GM21423 (cell line): ENCODE measurements around the gene GPNMB.

ENCODE experiments used
- ATAC-seq: cut with Tn5 transposase; IDR thresholded peaks from one replicate; pipeline ENCODE4 v1.9.1; 2021; ENCODE audit warnings: mild to moderate bottlenecking, moderate library complexity; ENCODE audit not compliant: unreplicated experiment

The GPNMB gene

GRCh38 chr7:23228412-23228811, 18.2 kb upstream of the GPNMB start:
- ATAC-seq, result no peak

DNA sequence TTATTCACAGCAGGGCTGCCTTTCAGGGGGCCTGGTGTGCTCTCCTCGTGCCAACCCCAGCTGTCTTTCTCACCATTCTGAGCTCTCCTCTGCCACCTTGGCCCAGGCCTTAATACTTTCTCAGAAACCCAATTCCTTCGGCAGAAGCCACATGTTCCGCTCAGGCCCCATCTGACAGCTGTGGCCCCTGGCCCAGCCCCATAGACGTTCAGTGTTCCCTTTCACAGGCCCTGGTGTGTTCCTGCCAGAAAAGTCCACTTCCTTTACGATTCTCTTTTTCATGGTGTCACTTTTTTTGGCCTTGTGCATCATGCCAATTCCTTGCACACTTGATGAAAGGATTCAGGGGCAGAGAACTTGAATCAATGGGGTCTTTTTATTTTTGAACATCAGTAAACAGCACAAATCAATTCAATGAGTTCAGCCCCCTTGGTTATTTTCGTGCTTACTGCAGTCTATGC, 15.9 kb upstream of the GPNMB start:
- ATAC-seq, result no peak

DNA sequence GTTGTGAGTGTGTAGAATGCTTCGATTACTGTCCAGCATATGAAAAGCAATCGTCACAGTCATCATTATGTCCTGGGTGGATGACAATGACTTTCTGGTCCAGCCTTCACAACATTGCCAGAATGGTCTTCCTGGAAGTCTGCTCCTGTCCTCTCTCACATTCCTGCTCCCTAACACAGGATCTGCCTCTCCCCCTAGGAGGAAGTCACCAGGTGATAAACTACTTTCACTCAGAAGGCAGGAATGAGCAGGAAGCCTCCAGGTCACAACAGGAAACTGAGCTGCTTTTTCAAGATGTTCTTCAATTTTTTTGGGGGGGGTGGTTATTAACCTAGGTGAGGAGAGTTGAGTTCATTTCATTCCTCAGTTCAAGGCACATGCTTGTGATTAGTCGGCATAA, 13.6 kb upstream of the GPNMB start:
- no peak for ATAC-seq

DNA sequence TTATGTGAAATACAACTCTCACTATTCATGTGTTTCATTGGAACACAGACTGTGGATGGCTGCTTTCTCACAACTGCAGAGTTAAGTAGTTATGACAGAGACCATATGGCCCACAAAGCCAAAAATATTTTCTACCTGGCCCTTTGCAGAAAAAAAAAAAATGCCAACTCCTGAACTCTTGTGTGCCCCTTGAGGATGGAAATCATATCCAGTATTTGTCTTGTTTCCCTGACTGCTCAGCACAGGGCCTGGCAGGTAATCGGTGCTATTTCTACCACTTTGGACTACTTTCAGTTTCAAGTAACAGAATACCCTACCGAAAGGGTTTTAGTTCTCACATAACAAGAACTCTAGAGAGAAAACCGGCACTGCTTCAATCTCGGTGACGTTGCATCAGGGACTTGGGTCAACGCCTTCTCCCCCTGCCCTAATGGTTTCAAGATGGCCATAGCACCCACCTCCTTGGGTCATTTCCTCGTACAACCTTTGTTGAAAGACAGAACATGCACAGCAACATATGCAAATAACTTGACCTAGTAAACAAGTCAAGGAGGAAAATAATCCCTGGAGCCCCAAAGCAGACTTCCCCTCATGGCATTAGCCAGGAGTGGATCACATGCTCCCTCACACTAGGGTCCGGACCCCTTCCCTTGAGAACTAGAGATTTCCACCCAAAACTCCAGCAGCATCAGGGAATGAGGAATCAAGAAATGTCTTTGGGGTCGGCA, 11.8 kb upstream of the GPNMB start:
- peak; percentile 66 for ATAC-seq

DNA sequence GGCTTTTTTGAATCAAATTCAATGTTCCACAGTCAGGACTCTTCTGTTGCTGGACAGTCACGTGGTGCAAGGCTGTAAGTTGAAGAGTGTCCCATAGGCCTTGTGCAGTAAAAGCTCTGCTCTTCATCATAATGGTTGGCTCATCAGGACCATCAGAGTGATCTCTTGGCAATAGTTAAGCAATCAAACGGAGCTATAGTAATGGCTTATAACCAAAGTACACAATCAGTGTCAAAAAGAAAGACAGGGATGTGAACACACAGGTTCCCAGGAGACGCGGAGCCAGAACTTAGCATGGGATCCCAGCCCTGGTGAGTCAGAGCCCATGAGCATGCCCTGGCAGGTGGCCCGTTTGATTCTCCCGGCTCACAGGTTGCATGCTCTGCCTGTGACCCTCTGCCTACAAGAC, 10.8 kb upstream of the GPNMB start:
- no peak for ATAC-seq

- no peak for ATAC-seq
Observed at GRCh38 chr7:23237000-23237399, 9.6 kb upstream of the GPNMB start.

GRCh38 chr7:23238983-23239652, 7.5 kb upstream of the GPNMB start:
- no peak for ATAC-seq

DNA sequence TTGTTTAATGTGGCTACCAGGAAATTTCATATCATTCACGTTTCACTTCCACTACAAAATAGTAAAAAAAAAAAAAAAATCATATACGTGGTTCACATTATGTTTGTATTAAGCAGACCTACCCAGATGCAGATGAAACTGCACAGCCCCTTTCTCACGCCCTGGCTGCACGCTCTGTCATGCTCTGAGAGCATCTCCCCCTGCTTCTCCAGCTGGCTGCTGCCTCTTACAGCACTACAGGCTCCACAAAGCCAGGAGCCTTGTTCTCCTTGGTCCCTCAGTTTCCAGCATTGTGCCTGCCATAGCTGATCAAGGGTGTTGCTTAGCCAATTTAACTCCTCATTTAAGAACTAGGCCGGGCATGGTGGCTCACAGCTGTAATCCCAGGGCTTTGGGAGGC, 6.9 kb upstream of the GPNMB start:
- ATAC-seq, result no peak

- ATAC-seq, result no peak
Observed at GRCh38 chr7:23242321-23242720, 4.3 kb upstream of the GPNMB start.

DNA sequence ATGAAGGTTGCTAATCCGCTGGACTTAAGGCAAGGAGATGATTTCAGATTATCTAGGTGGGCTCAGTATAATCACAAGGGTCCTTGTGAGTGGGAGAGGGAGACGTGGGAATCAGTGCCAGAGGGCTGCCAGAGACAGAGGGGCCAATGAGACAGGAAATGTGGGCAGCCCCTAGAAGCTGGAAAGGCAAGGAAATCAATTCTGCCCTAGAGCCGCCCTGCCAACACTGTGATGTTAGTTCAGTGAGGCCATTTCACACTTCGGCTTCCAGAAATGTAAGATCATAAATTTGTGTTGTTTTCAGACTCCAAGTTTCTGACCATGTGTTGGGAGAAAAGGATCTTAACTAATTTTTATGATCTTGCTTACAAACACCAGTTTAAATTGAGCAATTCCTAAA, 3.6 kb upstream of the GPNMB start:
- no peak for ATAC-seq

DNA sequence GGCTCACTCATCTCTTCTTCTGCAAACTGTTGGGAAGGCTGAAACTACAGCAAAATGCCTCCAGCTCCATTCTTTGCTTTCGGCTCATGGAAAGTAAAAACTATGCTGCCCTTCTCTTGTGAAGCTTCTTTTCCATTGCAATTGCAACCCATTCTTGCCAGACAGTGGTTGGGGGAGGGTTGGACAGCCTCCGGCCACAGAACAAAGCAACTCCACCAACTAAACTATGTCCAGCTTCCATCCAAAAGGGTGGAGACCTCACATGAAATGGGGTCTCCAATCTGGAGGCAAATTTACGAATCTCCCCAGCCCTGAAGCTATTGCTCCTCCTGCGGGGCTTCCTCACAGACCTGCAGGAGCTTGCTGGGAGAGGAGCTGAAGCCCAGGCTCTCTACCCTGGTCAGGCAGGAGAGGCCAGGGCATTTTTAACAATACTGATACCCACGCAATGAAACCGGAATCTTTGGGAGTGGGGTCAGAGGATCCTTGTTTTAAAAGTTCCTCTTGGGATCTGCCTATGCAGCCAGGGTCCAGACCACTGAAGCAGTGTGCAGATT, 549 bp downstream of the GPNMB start:
- no peak for ATAC-seq

DNA sequence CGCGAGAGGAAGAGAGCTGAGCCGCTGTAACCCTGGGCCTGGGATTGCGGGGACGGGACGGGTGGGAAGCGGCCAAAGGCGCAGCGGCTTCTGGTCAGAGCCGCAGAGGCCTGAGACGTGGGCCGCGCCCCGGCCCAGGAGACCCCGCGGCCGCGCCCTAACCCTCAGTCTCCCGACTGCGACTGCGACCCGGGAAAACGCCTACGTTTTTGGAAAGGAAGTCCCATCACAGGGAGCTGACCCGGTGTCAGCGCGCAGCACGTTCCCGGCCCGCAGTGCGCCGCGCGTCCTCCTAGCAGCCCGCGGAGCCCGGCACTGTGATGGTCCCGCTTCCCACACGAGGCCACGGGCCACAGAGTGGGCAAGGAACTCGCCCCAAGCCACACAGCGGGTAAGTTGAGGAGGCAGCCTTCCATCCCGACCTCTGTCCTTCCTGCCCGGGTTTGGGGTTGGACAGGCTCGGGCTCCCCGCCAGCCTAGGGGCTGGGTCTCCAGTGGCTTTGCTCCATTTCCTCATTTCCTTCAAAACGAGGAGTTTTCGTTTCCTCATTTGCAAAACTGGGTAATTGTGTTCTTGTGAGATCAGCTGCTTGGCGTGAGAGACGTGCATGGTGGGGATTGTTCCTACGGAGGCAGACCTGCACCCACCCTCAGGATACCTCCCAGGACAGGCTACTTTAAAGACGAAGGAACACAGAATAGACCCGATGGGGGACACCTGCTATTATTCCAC, 1.2 kb downstream of the GPNMB start:
- ATAC-seq, result no peak

DNA sequence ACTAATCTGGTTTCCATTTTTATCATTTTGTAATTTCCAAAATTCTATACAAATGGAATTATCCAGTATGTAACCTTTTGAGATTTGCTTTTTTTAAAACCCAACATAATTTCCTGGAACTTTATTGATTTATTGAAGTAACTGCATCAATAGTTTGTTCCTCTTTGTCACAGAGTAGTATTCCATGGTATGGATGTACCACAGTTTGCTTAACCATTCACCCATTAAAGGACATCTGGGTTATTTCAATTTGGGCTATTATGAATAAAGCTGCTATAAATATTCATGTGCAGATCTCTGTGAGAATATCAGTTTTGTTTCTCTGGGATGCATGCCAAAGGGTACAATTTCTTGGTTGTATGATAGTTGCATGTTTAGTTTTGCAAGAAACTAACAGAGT, 2.9 kb downstream of the GPNMB start:
- no peak for ATAC-seq

- ATAC-seq, result no peak
Observed at GRCh38 chr7:23254051-23254681, 7.6 kb downstream of the GPNMB start.

DNA sequence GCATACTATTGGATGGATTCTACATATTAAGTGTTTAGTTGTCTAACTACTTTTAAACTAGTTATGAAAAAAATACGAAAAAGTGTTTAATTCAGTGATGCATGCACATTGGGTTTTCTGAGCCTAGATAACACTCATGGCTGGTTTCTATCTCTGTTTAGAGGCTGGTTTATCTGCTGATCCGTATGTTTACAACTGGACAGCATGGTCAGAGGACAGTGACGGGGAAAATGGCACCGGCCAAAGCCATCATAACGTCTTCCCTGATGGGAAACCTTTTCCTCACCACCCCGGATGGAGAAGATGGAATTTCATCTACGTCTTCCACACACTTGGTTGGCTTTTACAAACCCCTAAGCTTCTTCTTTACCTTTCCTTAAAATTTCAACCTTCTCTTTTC, 10.2 kb downstream of the GPNMB start:
- no peak for ATAC-seq

DNA sequence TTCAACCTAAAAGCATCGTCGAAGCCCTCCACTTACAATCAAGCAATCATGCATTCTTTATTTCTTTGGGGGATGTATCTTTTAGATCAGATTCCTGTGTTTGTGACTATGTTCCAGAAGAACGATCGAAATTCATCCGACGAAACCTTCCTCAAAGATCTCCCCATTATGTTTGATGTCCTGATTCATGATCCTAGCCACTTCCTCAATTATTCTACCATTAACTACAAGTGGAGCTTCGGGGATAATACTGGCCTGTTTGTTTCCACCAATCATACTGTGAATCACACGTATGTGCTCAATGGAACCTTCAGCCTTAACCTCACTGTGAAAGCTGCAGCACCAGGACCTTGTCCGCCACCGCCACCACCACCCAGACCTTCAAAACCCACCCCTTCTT, 13.8 kb downstream of the GPNMB start:
- no peak for ATAC-seq

- peak; percentile 83 for ATAC-seq
Observed at GRCh38 chr7:23261843-23262452, 15.4 kb downstream of the GPNMB start.

DNA sequence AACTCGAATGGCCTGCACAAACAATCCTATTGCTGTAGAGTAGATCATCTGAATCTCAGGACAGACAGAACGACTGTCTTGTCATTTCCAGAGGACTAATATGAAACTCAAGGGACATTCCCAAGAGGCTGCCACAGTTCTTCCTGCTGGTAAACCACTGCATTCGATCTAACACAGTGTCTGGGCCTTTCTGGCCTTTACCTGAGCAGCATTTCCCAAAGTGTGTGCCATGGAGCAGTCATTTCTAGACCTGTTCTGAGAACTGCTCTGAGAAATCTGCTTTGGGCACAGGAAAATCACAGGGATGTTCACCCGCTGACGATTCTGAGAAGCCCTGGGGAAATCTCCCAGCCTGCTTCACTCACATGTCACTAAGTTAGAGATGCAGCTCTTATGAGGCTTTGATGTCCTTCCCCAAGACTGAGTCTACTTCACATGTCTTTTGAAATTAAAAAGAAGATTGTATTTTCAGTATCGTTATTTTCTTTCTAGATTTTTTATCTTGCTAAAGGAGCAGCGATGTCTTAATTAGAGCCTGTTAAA, 18.4 kb downstream of the GPNMB start:
- peak; percentile 54 for ATAC-seq

DNA sequence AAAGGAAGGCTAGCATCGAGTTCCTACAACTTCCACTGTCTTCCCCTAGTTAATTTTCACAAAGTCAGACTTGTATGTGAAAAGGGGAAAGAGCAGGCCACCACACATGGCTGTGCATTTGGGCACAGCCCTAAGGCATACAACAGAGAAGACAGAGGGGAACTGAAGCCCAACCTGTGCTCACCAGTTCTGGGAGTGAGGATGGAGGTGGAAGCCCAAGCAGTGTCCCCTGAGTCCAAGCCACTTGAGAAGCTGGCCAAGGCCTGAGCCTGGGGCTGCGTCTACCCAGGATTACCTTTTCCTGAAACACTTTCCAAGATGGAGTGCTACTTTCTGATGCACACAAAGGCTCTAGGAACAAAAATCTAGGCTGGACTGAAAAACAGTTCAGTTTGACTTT, 20.3 kb downstream of the GPNMB start:
- ATAC-seq, result no peak

GRCh38 chr7:23267357-23267756, 20.8 kb downstream of the GPNMB start:
- ATAC-seq, result no peak
